ENCODE data around the gene GPHB5. TPM values are rescaled to one million over a fixed set of nuclear protein-coding genes. Genes with fewer than 3 reads are reported as not detected.

GPHB5 gene
- total RNA-seq, 1 donor, result not detected

GRCh38 chr14:63295231-63295685, 23.5 kb downstream of the GPHB5 start:
- Histone ChIP-seq H3K79me2 (ENCODE audit: insufficient read depth, low read length) (no peaks in the 10 kb centered on the region), H2AFZ (ENCODE audit: low read length) (no peak overlapping the region), H3K36me3 (ENCODE audit: insufficient read depth, low read length) (no peaks in the 10 kb centered on the region), H3K27me3 (ENCODE audit: insufficient read depth, low read length) (no peaks in the 10 kb centered on the region), H4K20me1 (ENCODE audit: insufficient read depth, low read length) (no peaks in the 10 kb centered on the region), H3K4me1 (ENCODE audit: insufficient read depth, low read length) (no peaks in the 10 kb centered on the region), H3K9me3 (ENCODE audit: low read depth, low read length) (no peaks in the 10 kb centered on the region), H3K4me3 (ENCODE audit: insufficient read depth, low read length) (no peak overlapping the region), H3K27ac (ENCODE audit: low read depth, low read length) (no peak overlapping the region), H3K4me2 (ENCODE audit: insufficient read depth, low read length) (peak overlapping the region; percentile 10)
- DNase-seq (ENCODE audit: insufficient read length, low spot score, missing footprints), result no peak
- TF ChIP-seq, protein P1, sequence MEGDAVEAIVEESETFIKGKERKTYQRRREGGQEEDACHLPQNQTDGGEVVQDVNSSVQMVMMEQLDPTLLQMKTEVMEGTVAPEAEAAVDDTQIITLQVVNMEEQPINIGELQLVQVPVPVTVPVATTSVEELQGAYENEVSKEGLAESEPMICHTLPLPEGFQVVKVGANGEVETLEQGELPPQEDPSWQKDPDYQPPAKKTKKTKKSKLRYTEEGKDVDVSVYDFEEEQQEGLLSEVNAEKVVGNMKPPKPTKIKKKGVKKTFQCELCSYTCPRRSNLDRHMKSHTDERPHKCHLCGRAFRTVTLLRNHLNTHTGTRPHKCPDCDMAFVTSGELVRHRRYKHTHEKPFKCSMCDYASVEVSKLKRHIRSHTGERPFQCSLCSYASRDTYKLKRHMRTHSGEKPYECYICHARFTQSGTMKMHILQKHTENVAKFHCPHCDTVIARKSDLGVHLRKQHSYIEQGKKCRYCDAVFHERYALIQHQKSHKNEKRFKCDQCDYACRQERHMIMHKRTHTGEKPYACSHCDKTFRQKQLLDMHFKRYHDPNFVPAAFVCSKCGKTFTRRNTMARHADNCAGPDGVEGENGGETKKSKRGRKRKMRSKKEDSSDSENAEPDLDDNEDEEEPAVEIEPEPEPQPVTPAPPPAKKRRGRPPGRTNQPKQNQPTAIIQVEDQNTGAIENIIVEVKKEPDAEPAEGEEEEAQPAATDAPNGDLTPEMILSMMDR (IDR thresholded peaks at IDR 0.05; ENCODE audit: extremely low read depth, low read depth, low read length), result no peak

GRCh38 chr14:63292805-63293204, 25.9 kb downstream of the GPHB5 start:
- Histone ChIP-seq H3K4me1 (ENCODE audit: insufficient read depth, low read length) (no peaks in the 10 kb centered on the region), H3K79me2 (ENCODE audit: insufficient read depth, low read length) (no peaks in the 10 kb centered on the region), H4K20me1 (ENCODE audit: insufficient read depth, low read length) (no peaks in the 10 kb centered on the region)

GRCh38 chr14:63290741-63291430, 27.8 kb downstream of the GPHB5 start:
- DNase-seq (ENCODE audit: insufficient read length, low spot score, missing footprints), result no peak
- Histone ChIP-seq H3K9me3 (ENCODE audit: low read depth, low read length) (no peaks in the 10 kb centered on the region), H3K79me2 (ENCODE audit: insufficient read depth, low read length) (no peaks in the 10 kb centered on the region), H3K4me3 (ENCODE audit: insufficient read depth, low read length) (no peak overlapping the region), H2AFZ (ENCODE audit: low read length) (no peak overlapping the region), H3K27ac (ENCODE audit: low read depth, low read length) (no peak overlapping the region), H3K27me3 (ENCODE audit: insufficient read depth, low read length) (no peaks in the 10 kb centered on the region), H4K20me1 (ENCODE audit: insufficient read depth, low read length) (no peaks in the 10 kb centered on the region), H3K4me2 (ENCODE audit: insufficient read depth, low read length) (no peak overlapping the region), H3K36me3 (ENCODE audit: insufficient read depth, low read length) (no peaks in the 10 kb centered on the region), H3K4me1 (ENCODE audit: insufficient read depth, low read length) (no peaks in the 10 kb centered on the region)
- TF ChIP-seq, protein P1 (IDR thresholded peaks at IDR 0.05; ENCODE audit: extremely low read depth, low read depth, low read length), result no peak

More at GRCh38 chr14:63292805-63293204, 25.9 kb downstream of the GPHB5 start:
- no peaks in the 10 kb centered on the region for H3K27me3 ChIP-seq (ENCODE audit: insufficient read depth, low read length)
- H3K9me3 ChIP-seq (ENCODE audit: low read depth, low read length), result no peaks in the 10 kb centered on the region
- no peak overlapping the region for H3K4me3 ChIP-seq (ENCODE audit: insufficient read depth, low read length)
- H2AFZ ChIP-seq (ENCODE audit: low read length), result no peak overlapping the region
- H3K4me2 ChIP-seq (ENCODE audit: insufficient read depth, low read length), result no peak overlapping the region
- no peak overlapping the region for H3K27ac ChIP-seq (ENCODE audit: low read depth, low read length)
- DNase-seq (ENCODE audit: insufficient read length, low spot score, missing footprints), result no peak
- TF ChIP-seq, protein P1 (IDR thresholded peaks at IDR 0.05; ENCODE audit: extremely low read depth, low read depth, low read length), result no peak
- no peaks in the 10 kb centered on the region for H3K36me3 ChIP-seq (ENCODE audit: insufficient read depth, low read length)

DNA sequence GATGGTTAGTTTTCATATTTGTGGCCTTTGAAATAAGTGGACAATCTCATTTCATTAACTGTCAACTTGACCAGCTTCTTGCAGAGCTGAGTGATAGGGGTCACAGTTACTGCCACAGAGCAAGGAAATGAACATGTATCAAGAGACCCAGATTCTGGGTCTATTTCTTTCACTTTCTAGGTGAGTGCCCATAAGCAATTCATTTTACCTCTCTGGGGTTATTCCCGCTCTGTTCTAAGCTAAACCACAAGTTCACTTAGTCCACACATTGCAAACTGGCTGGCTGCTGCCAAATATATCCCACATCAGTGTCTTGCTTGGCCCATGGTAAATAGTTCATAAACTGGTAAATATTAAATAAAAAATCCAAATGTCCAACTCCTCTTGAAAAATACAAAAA, 29.9 kb downstream of the GPHB5 start:
- Histone ChIP-seq H3K4me1 (ENCODE audit: insufficient read depth, low read length) (no peaks in the 10 kb centered on the region), H3K27ac (ENCODE audit: low read depth, low read length) (no peak overlapping the region), H2AFZ (ENCODE audit: low read length) (no peak overlapping the region), H3K4me2 (ENCODE audit: insufficient read depth, low read length) (no peak overlapping the region), H3K9me3 (ENCODE audit: low read depth, low read length) (no peaks in the 10 kb centered on the region), H3K79me2 (ENCODE audit: insufficient read depth, low read length) (no peaks in the 10 kb centered on the region), H4K20me1 (ENCODE audit: insufficient read depth, low read length) (no peaks in the 10 kb centered on the region), H3K36me3 (ENCODE audit: insufficient read depth, low read length) (no peaks in the 10 kb centered on the region), H3K4me3 (ENCODE audit: insufficient read depth, low read length) (no peak overlapping the region), H3K27me3 (ENCODE audit: insufficient read depth, low read length) (no peaks in the 10 kb centered on the region)
- DNase-seq (ENCODE audit: insufficient read length, low spot score, missing footprints), result no peak
- TF ChIP-seq, protein P1 (IDR thresholded peaks at IDR 0.05; ENCODE audit: extremely low read depth, low read depth, low read length), result no peak
